Panc1 (cell line): ENCODE results near the gene C19orf33. TPM values are rescaled to one million over a fixed set of nuclear protein-coding genes. Genes with fewer than 3 reads are reported as not detected.
"Not testable (repeated sequence)": the region's sequence is repeated elsewhere in the genome, so short reads cannot be mapped to it uniquely, and the experiment has no call there.

Source experiments
- ATAC-seq: fragments of 200-7000 bp; cut with Tn5 transposase; 2 replicates; pipeline ENCODE4 v1.9.1; 2020; ENCODE audit warnings: mild to moderate bottlenecking, moderate library complexity
- BruUV-seq: library from RNA; stranded (reverse); fragments of 400-500 nt; replicated peaks from 2 replicates; lab custom pipeline; 2021; lab: Mats Ljungman, UMichigan
- CTCF ChIA-PET: fragments of 300-600 bp; sonication (Branson Sonifier 250); formaldehyde crosslinking; loops from one replicate; lab custom pipeline; 2022; ENCODE audit warnings: antibody characterized with exemption; lab: Charles Lee
- POLR2A ChIA-PET: fragments of 300-600 bp; sonication (Branson Sonifier 250); formaldehyde crosslinking; loops from one replicate; lab custom pipeline; 2022; ENCODE audit warnings: antibody characterized with exemption; lab: Charles Lee
- DNase-seq: peaks from one replicate; pipeline ENCODE4 v3.0.0-alpha.2; 2010; ENCODE audit warnings: low read depth, low spot score
- H3K27ac ChIP-seq: 2 replicates; pipeline ENCODE4 v1.5.1; 2011; ENCODE audit warnings: mild to moderate bottlenecking, low read length, inconsistent platforms
- H3K27me3 ChIP-seq: fragments of 200-500 bp; sonication (Bioruptor generic); 2 replicates; pipeline ENCODE4 v1.6.0; 2014; ENCODE audit warnings: low read length, inconsistent platforms; ENCODE audit not compliant: control insufficient read depth, insufficient read depth
- H3K36me3 ChIP-seq: fragments of 200-500 bp; sonication (Bioruptor generic); 2 replicates; pipeline ENCODE4 v1.5.1; 2014; ENCODE audit warnings: inconsistent platforms, mild to moderate bottlenecking, low read length, moderate library complexity; ENCODE audit not compliant: control insufficient read depth, insufficient read depth
- H3K4me1 ChIP-seq: 2 replicates; pipeline ENCODE4 v1.5.1; 2011; ENCODE audit warnings: inconsistent platforms, mild to moderate bottlenecking, low read length, moderate library complexity; ENCODE audit not compliant: control insufficient read depth, insufficient read depth
- H3K4me3 ChIP-seq, 2 experiments: 2 replicates each; pipeline ENCODE4 v1.5.1; 2011 to 2012; ENCODE audit warnings: low read depth in 2 of 2, low read length in 2 of 2, mild to moderate bottlenecking in 2 of 2, inconsistent platforms in 1 of 2, moderate library complexity in 1 of 2
- H3K9me3 ChIP-seq: fragments of 200-500 bp; sonication (Bioruptor generic); 2 replicates; pipeline ENCODE4 v1.5.1; 2014; ENCODE audit warnings: low read depth, mild to moderate bottlenecking, inconsistent platforms, low read length, moderate library complexity; ENCODE audit not compliant: control insufficient read depth, insufficient read depth
- POLR2AphosphoS5 ChIP-seq: IDR thresholded peaks from 2 replicates; pipeline ENCODE4 v1.6.1; 2012; ENCODE audit warnings: mild to moderate bottlenecking, low read depth, low read length, moderate library complexity
- SIN3A ChIP-seq: IDR thresholded peaks from 2 replicates; pipeline ENCODE4 v1.6.1; 2012; ENCODE audit warnings: low read depth, mild to moderate bottlenecking, low read length, moderate library complexity, borderline replicate concordance; ENCODE audit not compliant: insufficient read depth
- TCF7L2 ChIP-seq: IDR thresholded peaks from 2 replicates; pipeline ENCODE4 v1.6.1; 2011; ENCODE audit warnings: mild to moderate bottlenecking, low read depth, low read length, inconsistent platforms
- in situ Hi-C: cut with HindIII; loops from 2 replicates; pipeline ENCODE4 v1.10.0; 2016; ENCODE audit warnings: low sequenced_read_pairs, low pct_unique_long_range_greater_than_20kb
- intact Hi-C: fragments of 100-400 bp; cut with micrococcal nuclease; formaldehyde crosslinking; loops from one replicate; pipeline ENCODE4 v1.10.0; 2022; ENCODE audit not compliant: unreplicated experiment
- total RNA-seq: library from RNA; stranded (reverse); gene quantifications from one replicate; pipeline ENCODE4 v1.2.1, GENCODE V29; 2021; ENCODE audit not compliant: unreplicated experiment
- TF ChIP-seq, protein P1 (sequence below), 2 experiments: IDR thresholded peaks; 2 replicates each; pipeline ENCODE4 v1.6.1; 2011 to 2012; ENCODE audit warnings: low read depth in 2 of 2, control low read depth in 1 of 2, low read length in 1 of 2, mild to moderate bottlenecking in 1 of 2, moderate library complexity in 1 of 2; ENCODE audit not compliant: insufficient read depth in 1 of 2
- TF ChIP-seq, protein P2 (sequence below): fragments of 450-650 bp; IDR thresholded peaks from 2 replicates; pipeline ENCODE4 v1.5.1; 2017; ENCODE audit warnings: mild to moderate bottlenecking

C19orf33 gene
- total RNA-seq, 1 experiment from 2014 or later: 201 TPM

DNA sequence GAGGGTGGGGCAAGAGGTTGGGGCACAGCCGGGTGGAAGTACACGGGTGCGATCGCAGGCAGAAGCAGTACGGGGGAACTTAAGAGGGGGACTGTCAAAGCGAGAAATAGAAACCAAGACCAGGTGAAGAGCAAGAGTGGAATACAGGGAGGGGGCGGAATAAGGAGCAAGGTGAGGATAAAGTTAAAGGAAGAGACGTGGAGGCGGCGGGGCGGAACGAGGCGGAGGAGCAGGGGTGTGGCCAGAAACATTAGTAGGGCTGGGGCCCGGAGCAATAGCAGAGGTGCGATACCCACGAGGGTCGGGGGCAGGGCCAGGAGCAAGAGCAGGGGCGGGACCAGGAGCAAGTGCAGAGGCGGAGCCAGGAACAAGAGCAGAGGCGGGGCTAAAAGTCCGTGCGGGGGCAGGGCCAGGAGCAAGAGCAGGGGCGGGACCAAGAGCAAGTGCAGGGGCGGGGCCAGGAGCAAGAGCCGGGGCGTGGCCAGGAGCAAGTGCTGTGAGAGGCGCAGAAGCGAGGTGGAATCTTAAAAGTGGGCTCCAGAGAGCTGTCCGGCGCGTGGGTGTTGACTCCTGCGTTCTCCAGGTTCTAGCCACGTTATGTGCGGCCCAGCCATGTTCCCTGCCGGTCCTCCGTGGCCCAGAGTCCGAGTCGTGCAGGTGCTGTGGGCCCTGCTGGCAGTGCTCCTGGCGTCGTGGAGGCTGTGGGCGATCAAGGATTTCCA, 32.7 kb downstream of the C19orf33 start:
- ATAC-seq (peak; percentile 81), DNase-seq (peak; percentile 89)
- Histone ChIP-seq H3K27ac (peak overlapping the region; percentile 80), H3K27me3 (no peaks in the 10 kb centered on the region), H3K36me3 (no peaks in the 10 kb centered on the region), H3K4me1 (peaks cover 4% of the 10 kb centered on the region; the same call in 1 of the 2 replicates), H3K4me3 (peak overlapping the region; percentile 72 to 96), H3K9me3 (no peaks in the 10 kb centered on the region)
- ChIA-PET POLR2A (no interaction called here), CTCF (interaction anchor here (0.8 to 1.6 kb wide), 3 partner anchors 29 to 92 kb away, joined by 3 to 6 read pairs (median 5); partner anchors contain the start of gene PSMD8)
- TF ChIP-seq TCF7L2 (no peak), SIN3A (peak; percentile 71; the same call in 1 of the 2 replicates)
- in situ Hi-C loops: no loop called here
- intact Hi-C loops: no loop called here
- BruUV-seq: TSS peak; percentile 46

DNA sequence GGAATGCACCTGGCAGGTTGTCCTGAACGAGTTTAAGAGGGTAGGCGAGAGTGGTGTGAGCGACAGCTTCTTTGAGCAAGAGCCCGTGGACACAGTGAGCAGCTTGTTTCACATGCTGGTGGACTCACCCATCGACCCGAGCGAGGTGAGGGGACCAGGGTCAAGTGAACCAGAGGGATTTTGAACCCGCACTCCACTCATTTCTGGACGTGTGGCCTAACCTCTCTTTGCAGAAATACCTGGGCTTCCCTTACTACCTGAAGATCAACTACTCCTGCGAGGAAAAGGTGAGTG, 33.3 kb downstream of the C19orf33 start:
- BruUV-seq: no TSS peak
- Histone ChIP-seq H3K9me3 (no peaks in the 10 kb centered on the region), H3K27ac (peak overlapping the region; percentile 31), H3K4me1 (peaks cover 4% of the 10 kb centered on the region; the same call in 1 of the 2 replicates), H3K27me3 (no peaks in the 10 kb centered on the region), H3K4me3 (peak overlapping the region; percentile 72 to 96), H3K36me3 (no peaks in the 10 kb centered on the region)
- no peak for TF ChIP-seq POLR2AphosphoS5
- TF ChIP-seq SIN3A: no peak
- TF ChIP-seq, protein P1, sequence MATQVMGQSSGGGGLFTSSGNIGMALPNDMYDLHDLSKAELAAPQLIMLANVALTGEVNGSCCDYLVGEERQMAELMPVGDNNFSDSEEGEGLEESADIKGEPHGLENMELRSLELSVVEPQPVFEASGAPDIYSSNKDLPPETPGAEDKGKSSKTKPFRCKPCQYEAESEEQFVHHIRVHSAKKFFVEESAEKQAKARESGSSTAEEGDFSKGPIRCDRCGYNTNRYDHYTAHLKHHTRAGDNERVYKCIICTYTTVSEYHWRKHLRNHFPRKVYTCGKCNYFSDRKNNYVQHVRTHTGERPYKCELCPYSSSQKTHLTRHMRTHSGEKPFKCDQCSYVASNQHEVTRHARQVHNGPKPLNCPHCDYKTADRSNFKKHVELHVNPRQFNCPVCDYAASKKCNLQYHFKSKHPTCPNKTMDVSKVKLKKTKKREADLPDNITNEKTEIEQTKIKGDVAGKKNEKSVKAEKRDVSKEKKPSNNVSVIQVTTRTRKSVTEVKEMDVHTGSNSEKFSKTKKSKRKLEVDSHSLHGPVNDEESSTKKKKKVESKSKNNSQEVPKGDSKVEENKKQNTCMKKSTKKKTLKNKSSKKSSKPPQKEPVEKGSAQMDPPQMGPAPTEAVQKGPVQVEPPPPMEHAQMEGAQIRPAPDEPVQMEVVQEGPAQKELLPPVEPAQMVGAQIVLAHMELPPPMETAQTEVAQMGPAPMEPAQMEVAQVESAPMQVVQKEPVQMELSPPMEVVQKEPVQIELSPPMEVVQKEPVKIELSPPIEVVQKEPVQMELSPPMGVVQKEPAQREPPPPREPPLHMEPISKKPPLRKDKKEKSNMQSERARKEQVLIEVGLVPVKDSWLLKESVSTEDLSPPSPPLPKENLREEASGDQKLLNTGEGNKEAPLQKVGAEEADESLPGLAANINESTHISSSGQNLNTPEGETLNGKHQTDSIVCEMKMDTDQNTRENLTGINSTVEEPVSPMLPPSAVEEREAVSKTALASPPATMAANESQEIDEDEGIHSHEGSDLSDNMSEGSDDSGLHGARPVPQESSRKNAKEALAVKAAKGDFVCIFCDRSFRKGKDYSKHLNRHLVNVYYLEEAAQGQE (IDR thresholded peaks at IDR 0.05; ENCODE audit: insufficient read depth in 1 of 2, low read depth in 2 of 2, low read length in 1 of 2): no peak
- TF ChIP-seq TCF7L2: no peak
- TF ChIP-seq, protein P2, sequence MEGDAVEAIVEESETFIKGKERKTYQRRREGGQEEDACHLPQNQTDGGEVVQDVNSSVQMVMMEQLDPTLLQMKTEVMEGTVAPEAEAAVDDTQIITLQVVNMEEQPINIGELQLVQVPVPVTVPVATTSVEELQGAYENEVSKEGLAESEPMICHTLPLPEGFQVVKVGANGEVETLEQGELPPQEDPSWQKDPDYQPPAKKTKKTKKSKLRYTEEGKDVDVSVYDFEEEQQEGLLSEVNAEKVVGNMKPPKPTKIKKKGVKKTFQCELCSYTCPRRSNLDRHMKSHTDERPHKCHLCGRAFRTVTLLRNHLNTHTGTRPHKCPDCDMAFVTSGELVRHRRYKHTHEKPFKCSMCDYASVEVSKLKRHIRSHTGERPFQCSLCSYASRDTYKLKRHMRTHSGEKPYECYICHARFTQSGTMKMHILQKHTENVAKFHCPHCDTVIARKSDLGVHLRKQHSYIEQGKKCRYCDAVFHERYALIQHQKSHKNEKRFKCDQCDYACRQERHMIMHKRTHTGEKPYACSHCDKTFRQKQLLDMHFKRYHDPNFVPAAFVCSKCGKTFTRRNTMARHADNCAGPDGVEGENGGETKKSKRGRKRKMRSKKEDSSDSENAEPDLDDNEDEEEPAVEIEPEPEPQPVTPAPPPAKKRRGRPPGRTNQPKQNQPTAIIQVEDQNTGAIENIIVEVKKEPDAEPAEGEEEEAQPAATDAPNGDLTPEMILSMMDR: no peak
- intact Hi-C loops: no loop called here
- no peak for ATAC-seq
- no peak for DNase-seq
- CTCF ChIA-PET: interaction anchor here (0.8 kb wide), 1 partner anchor 29 kb away, joined by 5 read pairs; no protein-coding TSS in a partner anchor
- POLR2A ChIA-PET: no interaction called here
- in situ Hi-C loops: no loop called here

DNA sequence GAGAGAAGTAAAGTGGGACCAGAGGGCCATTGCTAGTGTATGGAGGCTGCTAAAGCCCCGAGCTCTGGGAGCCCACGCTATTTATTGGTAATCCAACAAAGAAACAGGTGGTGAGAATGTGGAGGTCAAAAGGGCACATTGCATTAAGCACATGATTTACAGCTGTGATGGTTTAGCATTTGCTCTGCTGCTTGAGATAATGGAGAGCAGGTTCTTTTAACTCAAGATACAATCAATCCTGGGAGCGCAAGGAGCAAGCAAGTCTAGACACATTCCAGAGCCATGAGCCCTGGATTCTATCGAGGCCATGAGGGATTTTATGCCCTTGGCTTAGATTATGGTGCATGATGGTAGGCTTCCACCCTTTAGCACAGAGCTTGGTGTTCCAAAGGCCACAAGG, 35.0 kb downstream of the C19orf33 start:
- H3K4me1 ChIP-seq, intact Hi-C loops, H3K9me3 ChIP-seq, H3K4me3 ChIP-seq, ATAC-seq, CTCF ChIA-PET, H3K36me3 ChIP-seq, DNase-seq, in situ Hi-C loops, H3K27me3 ChIP-seq, H3K27ac ChIP-seq, POLR2A ChIA-PET: not testable (repeated sequence)
- BruUV-seq: TSS peak; percentile 54
